ENCODE data around the gene FRYL.
A peak's percentile ranks its signal among the peaks of the same experiment; 100 is the strongest.

FRYL gene

GRCh38 chr4:48602763-48603162 lies 177.3 kb downstream of the FRYL start:
- no peak for DNase-seq

DNA sequence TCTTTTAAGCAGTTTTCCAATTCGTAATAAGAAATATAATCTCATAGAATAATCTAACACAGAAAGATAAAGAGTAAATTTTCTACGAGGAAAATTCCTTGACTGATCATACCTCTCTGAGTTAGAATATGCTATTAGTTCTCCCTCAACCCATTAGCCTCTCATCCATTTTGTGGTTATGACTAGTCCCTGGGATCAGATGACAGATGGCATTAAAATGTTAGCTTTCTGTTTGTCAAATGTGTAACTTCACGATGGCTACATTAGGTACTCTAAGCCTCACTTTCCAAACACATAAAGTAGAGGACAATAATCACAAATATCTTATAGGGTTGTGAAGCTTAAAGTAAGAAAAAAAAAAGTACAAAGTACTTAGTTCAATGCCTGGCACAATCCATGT lies 177.9 kb downstream of the FRYL start:
- DNase-seq = no peak

GRCh38 chr4:48596336-48596735 lies 183.7 kb downstream of the FRYL start:
- no peak for DNase-seq

DNA sequence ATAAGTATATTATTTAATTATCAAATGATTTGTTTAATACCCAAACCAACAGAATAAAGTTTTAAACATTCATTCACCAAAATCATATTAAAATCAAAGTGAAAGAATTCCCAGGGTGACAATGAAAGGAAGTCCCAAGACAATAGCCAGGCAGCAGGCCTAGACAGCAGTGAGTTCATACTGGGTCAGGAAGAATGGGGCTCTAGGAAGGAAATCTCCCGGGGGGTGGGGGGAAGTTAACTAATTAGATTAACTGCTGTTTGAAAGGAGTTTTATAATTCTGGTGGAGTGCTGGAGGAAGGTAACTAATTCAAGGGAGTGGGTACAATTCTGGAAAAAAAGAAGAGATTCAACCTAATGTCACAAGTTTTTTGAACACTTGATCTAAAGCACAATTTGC lies 185.9 kb downstream of the FRYL start:
- DNase-seq = no peak

DNA sequence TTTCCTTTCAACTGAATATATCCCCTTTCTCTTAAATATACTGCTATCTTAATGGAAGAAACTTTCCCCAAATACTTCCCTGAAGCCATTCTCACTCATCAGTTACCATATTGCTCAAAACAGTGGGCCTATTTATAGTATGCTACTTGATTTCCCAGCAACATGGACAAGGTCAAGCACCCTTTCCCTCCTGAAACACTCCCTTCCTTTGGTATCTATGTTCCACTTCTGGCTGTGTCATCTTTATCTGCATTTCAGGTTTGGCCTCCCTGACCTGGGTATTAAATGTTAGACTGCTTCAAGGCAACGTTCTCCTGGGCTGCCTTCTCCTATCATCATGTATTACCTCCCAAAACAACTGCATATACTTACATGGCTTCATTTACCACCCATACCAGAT lies 188.7 kb downstream of the FRYL start:
- no peak for DNase-seq

GRCh38 chr4:48590884-48591283 lies 189.2 kb downstream of the FRYL start:
- no peak for DNase-seq

DNA sequence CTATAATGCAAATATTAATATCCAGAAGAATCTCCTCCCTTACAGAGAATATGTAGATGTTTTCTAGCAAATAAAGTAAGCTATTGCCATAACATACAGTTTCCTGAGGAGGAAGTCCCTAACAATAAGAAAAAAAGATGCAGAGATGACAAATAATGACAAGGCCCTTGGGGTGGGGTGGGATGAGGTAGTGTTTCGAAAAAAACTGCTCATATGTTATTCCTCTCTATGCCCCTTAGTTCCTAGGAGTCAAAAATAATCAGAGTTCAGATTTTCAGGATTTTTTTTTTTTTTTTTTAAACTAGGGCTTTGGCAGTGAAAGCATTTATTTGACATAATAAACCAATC lies 191.0 kb downstream of the FRYL start:
- DNase-seq = no peak

DNA sequence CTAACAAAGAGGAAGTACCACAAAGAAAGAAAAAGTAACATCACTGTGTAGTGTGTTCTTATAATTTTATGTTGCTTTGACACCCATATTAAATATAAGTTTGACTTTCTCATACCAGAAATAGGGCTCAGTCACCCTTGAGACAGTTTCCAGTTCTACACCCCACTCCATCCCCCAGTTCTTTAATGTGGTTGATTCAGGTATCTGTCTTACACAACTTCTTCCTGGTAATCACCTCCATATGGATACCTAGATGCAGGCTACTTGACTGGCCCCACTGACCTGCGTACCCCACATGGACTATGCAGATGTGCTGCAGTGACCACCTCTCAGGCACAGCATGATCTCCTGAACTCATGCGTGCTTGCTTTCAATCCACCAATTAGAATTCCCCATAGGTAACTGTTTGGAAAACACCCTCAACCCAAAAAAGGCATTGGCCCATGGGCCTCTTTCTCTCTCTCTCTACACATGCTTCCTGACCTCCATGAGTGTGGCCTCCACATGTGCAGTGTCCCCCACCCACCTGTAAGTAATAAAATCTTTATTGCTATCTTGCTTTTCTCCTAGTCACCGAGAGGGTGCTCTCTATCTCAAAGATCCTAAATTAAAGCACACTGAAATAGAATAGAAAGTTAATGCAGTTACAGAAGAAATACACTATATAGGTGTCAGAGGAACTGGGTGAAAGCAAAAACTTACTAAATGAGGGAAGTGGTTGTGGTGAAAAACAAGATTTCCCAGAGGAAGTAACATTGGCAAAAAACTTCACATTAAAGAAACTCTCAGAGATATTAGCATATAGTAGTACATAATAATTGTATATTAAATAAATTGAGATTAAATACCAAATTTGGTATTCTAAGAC lies 191.6 kb downstream of the FRYL start:
- no peak for DNase-seq

GRCh38 chr4:48585401-48585800 lies 194.7 kb downstream of the FRYL start:
- no peak for DNase-seq

- peak; percentile 26 to 60 for DNase-seq
Observed at GRCh38 chr4:48578132-48578968, 201.7 kb downstream of the FRYL start.

- no peak for DNase-seq
Observed at GRCh38 chr4:48575964-48576363, 204.1 kb downstream of the FRYL start.

DNA sequence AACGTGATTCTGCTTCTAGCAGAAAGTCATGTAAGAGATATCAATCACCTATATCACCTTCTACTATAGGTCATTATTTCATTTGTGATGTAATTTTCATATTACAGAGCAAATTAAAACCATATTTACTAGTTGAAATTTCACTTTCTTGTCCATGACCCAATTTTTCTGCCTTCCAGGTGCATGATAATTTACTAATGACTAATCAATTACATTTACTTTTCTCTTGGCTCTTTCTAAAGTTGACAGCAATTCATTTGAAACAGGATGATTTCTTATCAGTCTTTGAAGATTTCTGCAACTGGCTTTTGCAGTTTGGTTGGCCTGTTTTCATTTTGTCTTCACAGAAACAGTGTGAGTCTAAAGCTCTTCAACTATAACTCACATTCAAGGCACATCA lies 208.6 kb downstream of the FRYL start:
- no peak for DNase-seq

DNA sequence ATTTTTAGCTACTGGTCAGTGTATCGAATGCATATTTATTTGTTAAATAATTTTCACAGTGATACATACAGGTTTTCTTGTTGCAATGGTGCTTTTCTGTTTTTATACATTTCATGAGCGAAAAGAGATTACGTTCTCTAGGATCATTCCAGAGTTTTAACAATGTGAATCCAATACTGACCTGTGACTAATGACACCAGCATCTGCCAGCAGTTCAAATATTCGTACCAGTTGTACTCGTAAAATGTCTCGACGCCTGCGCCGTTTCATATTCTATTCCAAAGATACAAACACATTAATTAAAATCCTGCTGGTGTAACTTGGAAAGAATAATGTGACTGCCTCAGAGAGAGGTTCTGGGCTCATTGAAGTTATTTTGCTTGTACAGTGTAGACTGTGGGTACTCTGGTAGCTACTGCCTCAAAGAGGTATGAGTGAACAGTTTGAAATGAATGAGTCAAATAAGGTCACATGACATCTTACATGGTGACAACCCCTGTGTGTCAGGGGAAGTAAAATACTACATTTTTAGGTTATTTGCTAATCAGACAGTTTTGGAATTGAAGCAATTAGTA lies 209.3 kb downstream of the FRYL start:
- DNase-seq = no peak

GRCh38 chr4:48566034-48566384 lies 214.1 kb downstream of the FRYL start:
- DNase-seq = no peak

DNA sequence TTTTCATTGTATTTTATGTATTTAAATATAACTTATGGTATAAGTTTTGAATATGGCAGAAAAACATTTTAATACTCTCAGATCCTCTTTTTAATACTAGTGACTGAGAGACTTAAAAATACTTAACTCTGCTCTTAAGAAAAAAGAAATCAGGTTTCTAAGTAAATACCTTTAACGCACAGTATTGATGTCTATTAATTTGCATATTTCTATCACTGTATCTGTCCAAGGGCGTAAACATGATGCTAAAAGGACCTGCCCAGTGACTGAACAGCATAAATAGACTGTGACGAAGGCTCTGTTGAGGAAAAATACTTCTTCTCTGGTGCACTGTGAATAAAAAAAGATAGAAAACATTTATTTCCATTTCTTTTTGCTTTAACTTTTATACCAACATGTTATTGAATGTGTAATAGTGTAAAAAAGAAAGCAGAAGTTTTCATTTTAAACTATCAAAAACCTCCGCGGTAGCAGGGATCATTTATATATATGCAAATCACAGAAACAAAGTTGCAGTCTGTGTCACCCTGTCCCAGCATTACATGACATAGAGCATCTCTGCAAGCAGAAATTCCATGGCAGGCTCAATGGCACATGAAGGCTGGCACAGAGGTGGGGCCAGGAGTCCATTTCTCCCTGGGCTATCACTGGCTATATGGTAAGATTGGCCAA lies 214.6 kb downstream of the FRYL start:
- DNase-seq = no peak

DNA sequence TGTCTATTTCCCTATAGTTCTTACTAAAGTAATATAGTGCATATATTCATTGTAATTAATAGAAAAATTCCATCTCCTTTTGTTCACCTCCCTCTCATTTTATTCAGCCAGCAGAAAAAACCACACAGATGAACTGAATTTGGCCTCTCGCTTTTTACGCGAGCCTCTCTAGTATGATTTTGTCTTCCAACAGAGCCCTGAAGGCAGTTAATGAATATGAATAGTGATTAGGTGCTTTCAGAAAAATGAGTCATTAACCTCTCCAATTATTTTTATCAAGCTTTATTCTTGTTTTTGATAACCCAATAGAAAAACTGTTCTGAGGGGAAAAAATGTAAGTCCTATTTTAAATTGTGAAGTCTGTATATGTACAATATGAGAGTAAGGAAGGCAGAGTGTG lies 215.9 kb downstream of the FRYL start:
- no peak for DNase-seq

DNA sequence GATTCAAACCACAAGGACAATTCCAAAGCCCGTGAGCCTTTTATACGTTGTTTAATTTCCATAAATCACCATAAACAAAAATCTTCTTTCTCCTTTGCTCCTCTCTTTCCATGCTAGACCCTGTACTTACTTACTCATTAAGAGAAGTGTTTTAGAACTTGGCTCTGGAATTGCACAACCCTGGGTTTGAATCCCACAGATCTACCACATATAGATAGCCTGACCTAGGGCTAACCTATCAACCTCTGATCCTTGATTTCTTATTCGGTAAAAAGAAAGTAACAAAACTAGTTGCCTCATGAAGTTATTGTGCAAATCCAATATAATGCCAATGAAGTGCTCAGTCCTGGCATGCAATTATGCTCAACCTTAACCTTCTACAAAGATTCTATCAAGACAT lies 221.3 kb downstream of the FRYL start:
- DNase-seq = no peak

GRCh38 chr4:48558026-48558425 lies 222.1 kb downstream of the FRYL start:
- DNase-seq = no peak

DNA sequence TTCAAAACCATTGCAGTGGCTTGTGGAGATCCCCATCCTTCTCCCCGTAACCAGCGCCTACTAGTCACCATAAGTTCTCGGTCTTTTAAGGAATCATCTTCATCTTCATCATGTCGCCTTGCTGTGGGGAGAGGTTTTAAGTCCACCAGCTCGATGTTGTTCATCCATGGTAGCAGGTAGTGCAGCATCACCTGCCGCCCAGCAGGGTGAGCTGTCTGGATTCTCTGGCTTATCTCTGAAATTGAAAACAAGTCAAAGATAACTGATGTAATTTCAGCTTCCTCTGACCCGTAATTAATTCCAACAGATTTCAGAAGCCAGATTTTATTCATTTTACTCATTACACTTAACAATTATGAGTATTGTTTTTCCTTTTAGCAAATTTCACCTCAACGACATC lies 222.6 kb downstream of the FRYL start:
- DNase-seq = no peak

DNA sequence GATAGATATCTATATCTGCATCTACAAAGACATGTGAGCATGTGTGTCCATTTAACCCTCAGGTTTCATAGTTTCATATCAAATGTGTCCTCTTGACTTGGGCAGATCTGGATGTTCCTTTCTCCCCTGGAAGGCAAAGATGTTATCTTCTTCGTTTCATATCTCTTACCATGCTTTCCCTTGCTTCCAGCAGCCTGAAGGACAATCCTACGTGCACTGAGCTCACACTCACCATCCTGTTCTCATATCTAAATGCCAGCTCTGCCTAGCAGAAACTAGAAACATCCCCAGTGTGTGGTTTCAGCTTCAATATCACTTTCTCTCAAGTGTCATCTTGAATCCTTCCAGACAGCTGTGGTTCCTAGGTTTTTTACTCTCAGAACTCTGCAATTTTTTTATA lies 223.8 kb downstream of the FRYL start:
- no peak for DNase-seq

DNA sequence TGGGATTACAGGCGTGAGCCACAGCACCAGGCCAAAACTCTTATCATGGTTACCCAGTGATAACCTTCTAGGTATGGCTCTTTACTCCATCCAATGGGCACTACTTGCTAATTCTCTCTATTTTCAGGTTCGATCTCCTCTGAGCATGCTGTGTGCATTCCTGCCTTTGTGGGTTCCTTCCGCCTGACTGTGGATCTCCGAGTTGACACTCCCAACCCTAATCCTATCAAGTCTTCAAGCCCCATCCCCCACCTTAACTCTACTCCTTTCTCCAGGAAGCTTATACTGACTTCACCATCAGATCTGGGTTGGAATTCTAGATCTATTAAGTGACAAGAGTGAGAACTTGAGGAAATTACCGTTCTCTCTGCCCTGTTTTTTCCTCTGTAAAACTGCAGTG lies 225.5 kb downstream of the FRYL start:
- no peak for DNase-seq

DNA sequence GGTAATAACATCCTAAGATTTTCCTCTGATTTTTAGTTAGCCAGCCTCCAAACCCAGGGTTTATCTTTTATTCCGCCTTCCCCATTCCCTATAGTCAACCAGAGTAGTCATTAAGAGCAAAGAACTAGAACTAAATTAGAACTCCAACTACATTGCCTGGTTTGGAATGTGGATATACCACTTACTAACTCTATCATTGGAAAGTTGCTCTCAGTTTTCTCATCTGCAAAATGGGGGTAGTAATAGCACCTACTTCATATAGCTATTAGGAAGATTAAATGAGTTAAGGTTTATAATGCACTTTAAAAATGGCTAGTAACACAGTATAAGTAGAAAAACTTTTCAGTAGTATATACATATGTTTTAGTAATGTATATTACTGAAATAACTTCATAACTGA lies 226.4 kb downstream of the FRYL start:
- no peak for DNase-seq

DNA sequence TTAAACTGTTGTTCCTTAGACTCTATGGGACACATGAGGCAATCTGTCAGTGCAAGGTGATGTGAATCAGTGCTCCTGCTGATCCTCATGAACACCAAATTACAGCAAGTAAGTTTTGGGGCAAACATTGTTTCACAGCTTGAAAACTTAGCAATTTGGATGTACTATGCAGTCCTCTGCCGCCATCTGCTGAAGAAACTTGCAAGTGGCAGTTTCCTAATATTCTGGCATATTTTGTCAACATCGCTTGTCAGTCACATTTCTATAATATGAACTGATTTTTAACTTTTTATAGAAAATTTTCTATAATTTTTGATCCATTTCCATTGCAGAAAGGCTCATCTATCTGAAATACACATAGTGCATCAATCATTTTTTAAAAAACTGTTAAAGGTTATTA lies 233.7 kb downstream of the FRYL start:
- DNase-seq = peak in 1 of 2 donors; percentile 24

GRCh38 chr4:48543796-48544195 lies 236.3 kb downstream of the FRYL start:
- no peak for DNase-seq

All from stimulated activated CD4-positive, alpha-beta T cell treated with anti-CD3 and anti-CD28 coated beads, Interleukin-2, amount 100 ng/mL, for 24 hours (primary cell).